Epithelial cell of proximal tubule (primary cell): Measurements from ENCODE around the gene RXFP4. TPM values are rescaled to one million over a fixed set of nuclear protein-coding genes. Genes with fewer than 3 reads are reported as not detected.

Experiments used
- DNase-seq: peaks from one replicate; pipeline ENCODE4 v3.0.0-alpha.2; 2011; ENCODE audit warnings: low read depth
- H3K4me3 ChIP-seq: 2 replicates; pipeline ENCODE4 v1.5.1; 2011; ENCODE audit warnings: low read depth, mild to moderate bottlenecking, low read length
- CTCF ChIP-seq: conservative IDR thresholded peaks from 2 replicates; pipeline ENCODE4 v1.5.1; 2012; ENCODE audit warnings: low read depth, mild to moderate bottlenecking, low read length
- total RNA-seq: library from RNA; depleted of rRNA; stranded (reverse); fragments of >200 nt; gene quantifications from 2 replicates; pipeline ENCODE4 v1.2.3, GENCODE V29; 2015

RXFP4 gene
- total RNA-seq, 1 donor from 2014 or later: not detected

GRCh38 chr1:155978325-155978972, 37.0 kb downstream of the RXFP4 start, which contains the start of gene ARHGEF2:
Gene ARHGEF2 (minus strand): TSS chr1:155978547. CDS start chr1:155978427, 120 bp downstream.
- peak; percentile 38 for TF ChIP-seq CTCF
- peak within 1 kb of the TSS; percentile 97 for H3K4me3 ChIP-seq
- DNase-seq: no peak

GRCh38 chr1:155978973-155979429, 37.6 kb downstream of the RXFP4 start:
- DNase-seq: no peak
- no peak for TF ChIP-seq CTCF
- H3K4me3 ChIP-seq: peak overlapping the region; percentile 97

GRCh38 chr1:155979597-155980343, 38.3 kb downstream of the RXFP4 start:
- H3K4me3 ChIP-seq: peak overlapping the region; percentile 97
- TF ChIP-seq CTCF: no peak
- DNase-seq: no peak

- no peak for TF ChIP-seq CTCF
- H3K4me3 ChIP-seq: no peak overlapping the region
- DNase-seq: peak; percentile 43
Measured at GRCh38 chr1:155981266-155982088, 40.0 kb downstream of the RXFP4 start.

- H3K4me3 ChIP-seq: no peak overlapping the region
- no peak for TF ChIP-seq CTCF
- no peak for DNase-seq
Measured at GRCh38 chr1:155982106-155982505, 40.7 kb downstream of the RXFP4 start.

GRCh38 chr1:155983191-155984024, 42.0 kb downstream of the RXFP4 start:
- DNase-seq: no peak
- peak; percentile 25 for TF ChIP-seq CTCF
- no peak overlapping the region for H3K4me3 ChIP-seq
